SU-DHL-6 (cell line): Measurements from ENCODE around the gene CNTROB.

Experiments used
- H2AFZ ChIP-seq: fragments of 200-600 bp; sonication (generic); 2 replicates; pipeline ENCODE4 v1.6.1; 2014; ENCODE audit warnings: low read depth, mild to moderate bottlenecking, moderate library complexity, mixed read lengths, antibody characterized with exemption, low read length; ENCODE audit not compliant: severe bottlenecking
- H3F3A ChIP-seq: fragments of 200-600 bp; shearing (Covaris generic); 2 replicates; pipeline ENCODE4 v1.6.0; 2016; ENCODE audit warnings: antibody characterized with exemption, mild to moderate bottlenecking; ENCODE audit not compliant: insufficient read depth
- H3K27ac ChIP-seq: fragments of 200-600 bp; sonication (generic); 2 replicates; pipeline ENCODE4 v1.5.1; 2016; ENCODE audit warnings: low read depth, mild to moderate bottlenecking, low read length, moderate library complexity, mixed read lengths
- H3K27me3 ChIP-seq: fragments of 200-600 bp; sonication (generic), shearing (Covaris generic); 2 replicates; pipeline ENCODE4 v1.6.0; 2014; ENCODE audit warnings: mild to moderate bottlenecking, low read length
- H3K36me3 ChIP-seq: fragments of 200-600 bp; sonication (generic); 2 replicates; pipeline ENCODE4 v1.6.1; 2014; ENCODE audit warnings: mild to moderate bottlenecking, low read length, mixed read lengths
- H3K4me2 ChIP-seq: fragments of 300-600, 200-600 bp; shearing (Covaris generic), sonication (generic); 2 replicates; pipeline ENCODE4 v1.6.0; 2014; ENCODE audit warnings: low read length, low read depth, mild to moderate bottlenecking; ENCODE audit not compliant: poor library complexity, severe bottlenecking
- H3K4me3 ChIP-seq: fragments of 200-600 bp; sonication (generic); 2 replicates; pipeline ENCODE4 v1.5.1; 2014; ENCODE audit warnings: antibody characterized with exemption, low read length, mild to moderate bottlenecking, mixed read lengths; ENCODE audit not compliant: insufficient read depth, poor library complexity, severe bottlenecking
- H3K79me2 ChIP-seq: fragments of 200-600 bp; sonication (generic); 2 replicates; pipeline ENCODE4 v1.6.1; 2014; ENCODE audit warnings: mild to moderate bottlenecking, low read length, moderate library complexity; ENCODE audit not compliant: insufficient read depth
- H3K9ac ChIP-seq: fragments of 200-600 bp; sonication (generic); 2 replicates; pipeline ENCODE4 v1.7.0; 2014; ENCODE audit warnings: mild to moderate bottlenecking, low read length
- H3K9me2 ChIP-seq: fragments of 200-600 bp; sonication (generic); replicated peaks from 2 replicates; pipeline ENCODE4 v1.6.1; 2014; ENCODE audit warnings: low read length; ENCODE audit not compliant: insufficient read depth
- H3K9me3 ChIP-seq: fragments of 200-600 bp; sonication (generic); 2 replicates; pipeline ENCODE4 v1.6.1; 2014; ENCODE audit warnings: low read length, mixed read lengths; ENCODE audit not compliant: insufficient read depth
- H4K20me1 ChIP-seq: fragments of 200-600 bp; sonication (generic); 2 replicates; pipeline ENCODE4 v1.6.1; 2014; ENCODE audit warnings: low read depth, mild to moderate bottlenecking, antibody characterized with exemption, low read length, moderate library complexity, mixed read lengths
- EZH2phosphoT487 ChIP-seq: fragments of 200-600 bp; sonication (generic), shearing (Covaris generic); conservative IDR thresholded peaks from 2 replicates; pipeline ENCODE4 v1.6.1; 2018; ENCODE audit warnings: mild to moderate bottlenecking, antibody characterized with exemption, low read length, moderate library complexity, mixed read lengths
- TF ChIP-seq, protein P1 (sequence below): fragments of 200-600 bp; sonication (generic); IDR thresholded peaks from one replicate; pipeline ENCODE4 v1.5.1; 2017; ENCODE audit warnings: antibody characterized with exemption, mild to moderate bottlenecking, low read length, moderate library complexity; ENCODE audit not compliant: insufficient read depth, poor library complexity, severe bottlenecking

The CNTROB gene

DNA sequence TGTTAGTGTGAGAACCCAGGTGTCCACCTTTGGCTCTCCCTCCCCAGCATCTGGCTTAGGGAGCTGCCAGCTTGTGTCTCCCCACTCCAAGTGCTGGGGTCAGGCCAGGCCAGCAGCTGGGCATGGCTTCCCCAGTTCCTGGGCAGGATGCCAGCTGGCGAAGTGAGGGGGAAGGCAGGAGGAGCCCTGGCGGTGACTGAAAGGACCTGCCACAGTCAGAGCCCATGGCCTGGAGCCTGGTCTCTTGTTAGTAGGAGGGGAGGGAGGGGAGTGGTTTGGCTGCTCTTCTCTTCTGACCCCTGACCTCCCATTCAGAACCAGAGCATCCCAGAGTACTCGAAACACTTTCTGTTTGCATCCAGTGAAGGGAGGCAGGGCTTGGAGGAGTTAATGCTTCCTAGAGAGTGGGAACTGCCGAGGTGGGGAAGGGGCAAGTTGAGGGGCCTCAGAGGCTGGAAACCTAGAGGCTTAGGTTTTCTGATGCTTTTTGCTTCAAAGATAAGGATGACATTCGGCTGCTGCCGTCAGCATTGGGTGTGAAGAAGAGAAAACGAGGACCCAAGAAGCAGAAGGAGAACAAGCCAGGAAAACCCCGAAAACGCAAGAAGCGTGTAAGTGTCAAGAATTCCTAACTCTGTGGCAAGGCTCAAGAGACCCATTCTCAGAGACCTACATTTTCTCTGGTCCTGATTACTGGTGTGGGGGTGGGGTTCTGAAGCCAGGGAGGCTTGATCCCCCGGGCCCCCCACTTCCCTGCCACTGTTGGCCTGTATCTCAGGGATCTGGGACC is 42.6 kb upstream of the CNTROB start:
- Histone ChIP-seq H2AFZ (no peak overlapping the region), H3K9ac (no peak overlapping the region), H3K27ac (no peak overlapping the region), H3K79me2 (peaks cover 42% of the 10 kb centered on the region), H3K4me3 (no peak overlapping the region), H4K20me1 (no peaks in the 10 kb centered on the region), H3F3A (peaks cover 13% of the 10 kb centered on the region), H3K4me2 (no peak overlapping the region), H3K27me3 (no peaks in the 10 kb centered on the region), H3K9me3 (no peaks in the 10 kb centered on the region), H3K9me2 (no peaks in the 10 kb centered on the region), H3K36me3 (peaks cover 2% of the 10 kb centered on the region; the same call in 1 of the 2 replicates)
- TF ChIP-seq, protein P1, sequence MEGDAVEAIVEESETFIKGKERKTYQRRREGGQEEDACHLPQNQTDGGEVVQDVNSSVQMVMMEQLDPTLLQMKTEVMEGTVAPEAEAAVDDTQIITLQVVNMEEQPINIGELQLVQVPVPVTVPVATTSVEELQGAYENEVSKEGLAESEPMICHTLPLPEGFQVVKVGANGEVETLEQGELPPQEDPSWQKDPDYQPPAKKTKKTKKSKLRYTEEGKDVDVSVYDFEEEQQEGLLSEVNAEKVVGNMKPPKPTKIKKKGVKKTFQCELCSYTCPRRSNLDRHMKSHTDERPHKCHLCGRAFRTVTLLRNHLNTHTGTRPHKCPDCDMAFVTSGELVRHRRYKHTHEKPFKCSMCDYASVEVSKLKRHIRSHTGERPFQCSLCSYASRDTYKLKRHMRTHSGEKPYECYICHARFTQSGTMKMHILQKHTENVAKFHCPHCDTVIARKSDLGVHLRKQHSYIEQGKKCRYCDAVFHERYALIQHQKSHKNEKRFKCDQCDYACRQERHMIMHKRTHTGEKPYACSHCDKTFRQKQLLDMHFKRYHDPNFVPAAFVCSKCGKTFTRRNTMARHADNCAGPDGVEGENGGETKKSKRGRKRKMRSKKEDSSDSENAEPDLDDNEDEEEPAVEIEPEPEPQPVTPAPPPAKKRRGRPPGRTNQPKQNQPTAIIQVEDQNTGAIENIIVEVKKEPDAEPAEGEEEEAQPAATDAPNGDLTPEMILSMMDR: no peak
- TF ChIP-seq EZH2phosphoT487: no peak

DNA sequence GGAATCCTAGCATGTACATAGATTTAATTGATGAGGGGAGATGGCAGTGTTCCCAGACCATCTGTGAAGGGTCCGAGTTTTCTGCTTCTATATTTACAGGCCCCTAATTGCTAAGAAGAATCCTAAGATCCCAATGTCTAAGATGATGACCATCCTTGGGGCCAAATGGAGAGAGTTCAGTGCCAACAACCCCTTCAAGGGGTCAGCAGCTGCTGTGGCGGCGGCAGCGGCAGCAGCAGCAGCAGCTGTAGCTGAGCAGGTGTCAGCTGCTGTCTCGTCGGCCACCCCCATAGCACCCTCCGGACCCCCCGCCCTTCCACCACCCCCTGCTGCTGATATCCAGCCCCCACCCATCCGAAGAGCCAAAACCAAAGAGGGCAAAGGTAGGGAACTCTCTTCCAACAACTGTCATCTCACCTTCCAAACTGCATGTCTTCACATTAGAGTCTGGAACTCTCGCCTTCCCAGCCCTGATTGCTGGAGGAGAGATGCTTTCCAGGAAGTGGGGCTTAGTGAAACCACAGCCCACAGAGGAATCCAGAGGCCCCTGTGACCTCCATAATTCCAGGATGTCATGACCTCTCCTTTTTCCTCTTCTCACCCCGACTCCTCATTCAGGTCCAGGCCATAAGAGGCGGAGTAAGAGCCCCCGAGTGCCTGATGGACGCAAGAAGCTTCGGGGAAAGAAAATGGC is 38.7 kb upstream of the CNTROB start:
- Histone ChIP-seq H3K9me3 (no peaks in the 10 kb centered on the region), H3K27ac (no peak overlapping the region), H3K9ac (no peak overlapping the region), H3F3A (no peaks in the 10 kb centered on the region), H2AFZ (no peak overlapping the region), H3K4me3 (no peak overlapping the region), H3K4me2 (no peak overlapping the region), H3K79me2 (peaks cover 12% of the 10 kb centered on the region; the same call in 1 of the 2 replicates), H3K9me2 (no peaks in the 10 kb centered on the region), H4K20me1 (no peaks in the 10 kb centered on the region), H3K36me3 (peaks cover 12% of the 10 kb centered on the region; the same call in 1 of the 2 replicates), H3K27me3 (no peaks in the 10 kb centered on the region)
- TF ChIP-seq, protein P1: no peak
- TF ChIP-seq EZH2phosphoT487: no peak

DNA sequence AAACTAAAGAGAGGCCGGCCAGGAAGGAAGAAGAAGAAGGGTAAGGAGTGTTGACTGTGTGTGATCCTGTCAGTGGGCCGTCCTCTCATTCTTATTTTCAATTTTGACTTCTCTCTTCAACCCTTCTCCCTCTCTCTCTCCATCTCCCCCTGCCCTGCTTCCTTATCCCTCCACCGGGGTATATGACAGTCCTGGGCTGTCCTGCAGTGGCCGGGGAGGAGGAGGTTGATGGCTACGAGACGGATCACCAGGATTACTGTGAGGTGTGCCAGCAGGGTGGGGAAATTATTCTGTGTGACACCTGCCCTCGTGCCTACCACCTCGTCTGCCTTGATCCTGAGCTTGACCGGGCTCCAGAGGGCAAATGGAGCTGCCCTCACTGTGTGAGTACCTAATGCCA is 37.8 kb upstream of the CNTROB start:
- H3K9ac ChIP-seq: no peak overlapping the region
- H3K27ac ChIP-seq: no peak overlapping the region
- no peaks in the 10 kb centered on the region for H3F3A ChIP-seq
- no peaks in the 10 kb centered on the region for H3K9me2 ChIP-seq
- no peak overlapping the region for H2AFZ ChIP-seq
- no peak overlapping the region for H3K4me3 ChIP-seq
- TF ChIP-seq, protein P1: no peak
- TF ChIP-seq EZH2phosphoT487: no peak
- H3K9me3 ChIP-seq: no peaks in the 10 kb centered on the region
- no peaks in the 10 kb centered on the region for H4K20me1 ChIP-seq
- H3K36me3 ChIP-seq: peaks cover 16% of the 10 kb centered on the region; the same call in 1 of the 2 replicates
- peaks cover 3% of the 10 kb centered on the region; the same call in 1 of the 2 replicates for H3K79me2 ChIP-seq
- no peaks in the 10 kb centered on the region for H3K27me3 ChIP-seq
- no peak overlapping the region for H3K4me2 ChIP-seq
